HG03460 (cell line): ENCODE data around the gene ACOX1.

Source experiments
- ATAC-seq: cut with Tn5 transposase; IDR thresholded peaks from one replicate; pipeline ENCODE4 v1.9.1; 2021; ENCODE audit not compliant: unreplicated experiment

ACOX1 gene

DNA sequence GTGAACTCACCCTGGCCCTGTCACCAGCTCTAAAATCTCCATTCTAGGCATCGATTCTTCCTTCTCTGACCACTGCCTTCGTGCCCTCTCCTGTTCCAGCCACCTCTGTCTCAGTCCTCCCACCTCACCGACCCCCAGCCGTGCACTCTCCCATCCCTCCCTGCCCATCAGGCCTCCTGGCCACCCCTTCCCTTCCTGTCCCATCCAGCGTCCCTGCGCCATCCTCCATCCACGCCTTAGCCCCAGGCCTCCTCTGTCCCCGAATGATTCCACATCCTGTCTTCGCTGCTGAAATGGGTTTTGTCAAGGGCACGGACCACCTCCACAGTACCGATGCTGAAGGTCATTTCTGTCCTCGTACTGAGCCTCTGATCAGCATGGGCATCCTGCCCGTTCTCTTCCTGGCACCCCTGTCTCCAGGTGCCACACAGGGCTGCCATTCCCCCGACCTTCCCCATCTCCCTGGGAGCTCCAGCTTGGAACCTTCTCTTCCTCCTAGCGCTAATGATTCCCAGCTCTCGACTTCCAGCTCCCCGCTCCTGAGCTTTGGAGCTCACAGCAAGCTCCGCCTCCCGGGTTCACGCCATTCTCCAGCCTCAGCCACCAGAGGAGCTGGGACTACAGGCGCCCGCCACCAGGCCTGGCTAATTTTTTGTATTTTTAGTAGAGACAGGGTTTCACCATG is 84.8 kb downstream of the ACOX1 start:
- ATAC-seq = no peak

DNA sequence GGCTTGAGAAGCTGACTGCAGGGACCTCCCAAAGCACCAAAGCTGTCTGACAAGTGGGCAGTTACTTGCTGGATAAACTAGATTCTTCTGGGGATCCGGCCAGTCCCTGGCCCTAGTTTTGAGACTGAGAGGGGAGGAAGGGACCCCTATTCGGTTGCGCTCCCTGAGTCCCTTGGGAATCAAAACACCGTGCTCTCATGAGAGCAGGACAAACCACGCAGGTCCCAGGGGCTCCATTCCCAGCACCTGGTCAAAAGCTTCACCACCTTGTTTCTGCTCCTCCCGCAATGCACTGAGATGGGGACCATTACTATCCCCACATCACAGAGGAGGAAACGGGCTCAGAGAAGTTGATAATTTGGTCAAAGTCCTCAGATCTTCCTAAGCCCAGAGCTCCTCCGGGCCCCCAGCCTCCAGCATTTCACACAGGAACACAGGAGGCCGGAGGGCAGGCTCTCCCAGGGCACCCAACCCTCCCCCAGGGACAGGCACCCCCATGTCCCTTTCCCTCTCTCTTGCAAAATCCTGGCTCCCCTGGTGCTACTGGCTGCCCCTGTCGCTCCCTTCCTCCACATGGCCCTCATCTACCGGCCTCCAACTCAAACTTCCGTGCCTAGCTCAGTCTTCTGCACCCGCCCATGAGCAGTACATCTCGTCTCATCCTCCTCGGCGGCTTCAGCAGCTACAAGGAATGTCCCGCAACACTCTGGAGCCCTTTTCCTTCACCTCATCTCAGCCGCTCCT is 85.5 kb downstream of the ACOX1 start:
- ATAC-seq = no peak

DNA sequence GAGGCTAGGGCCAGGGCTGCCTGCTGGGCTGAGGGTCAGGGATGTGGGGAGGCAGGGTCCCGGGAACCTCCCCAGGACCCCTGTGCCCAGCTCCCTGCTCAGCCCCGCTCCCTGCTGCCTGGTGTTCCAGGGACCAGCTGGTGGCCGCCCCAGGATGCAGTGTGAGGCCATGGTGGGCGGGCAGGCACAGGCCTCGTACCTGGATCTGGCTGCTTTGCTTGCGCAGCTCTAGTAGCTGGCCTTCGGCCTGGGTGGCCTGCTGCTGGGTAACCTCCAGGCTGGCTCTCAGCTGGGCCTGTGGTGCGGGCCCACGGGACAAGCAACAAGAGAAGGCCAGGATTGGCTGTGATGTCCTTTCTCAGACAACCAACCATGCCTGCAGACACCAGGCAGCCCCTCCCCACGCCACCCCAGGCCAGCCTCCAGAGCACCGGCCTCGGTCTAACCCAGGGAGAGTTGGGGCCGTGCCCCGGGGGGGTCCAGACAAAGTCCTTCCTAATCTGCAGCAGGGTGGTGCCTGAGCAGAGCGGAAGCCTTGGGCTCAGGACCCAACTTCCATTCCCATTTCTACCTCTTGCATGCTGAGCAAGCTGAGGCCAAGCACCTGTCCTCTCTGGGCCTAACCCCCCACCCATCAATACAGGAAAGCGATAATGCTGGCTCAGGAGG is 86.3 kb downstream of the ACOX1 start:
- no peak for ATAC-seq

DNA sequence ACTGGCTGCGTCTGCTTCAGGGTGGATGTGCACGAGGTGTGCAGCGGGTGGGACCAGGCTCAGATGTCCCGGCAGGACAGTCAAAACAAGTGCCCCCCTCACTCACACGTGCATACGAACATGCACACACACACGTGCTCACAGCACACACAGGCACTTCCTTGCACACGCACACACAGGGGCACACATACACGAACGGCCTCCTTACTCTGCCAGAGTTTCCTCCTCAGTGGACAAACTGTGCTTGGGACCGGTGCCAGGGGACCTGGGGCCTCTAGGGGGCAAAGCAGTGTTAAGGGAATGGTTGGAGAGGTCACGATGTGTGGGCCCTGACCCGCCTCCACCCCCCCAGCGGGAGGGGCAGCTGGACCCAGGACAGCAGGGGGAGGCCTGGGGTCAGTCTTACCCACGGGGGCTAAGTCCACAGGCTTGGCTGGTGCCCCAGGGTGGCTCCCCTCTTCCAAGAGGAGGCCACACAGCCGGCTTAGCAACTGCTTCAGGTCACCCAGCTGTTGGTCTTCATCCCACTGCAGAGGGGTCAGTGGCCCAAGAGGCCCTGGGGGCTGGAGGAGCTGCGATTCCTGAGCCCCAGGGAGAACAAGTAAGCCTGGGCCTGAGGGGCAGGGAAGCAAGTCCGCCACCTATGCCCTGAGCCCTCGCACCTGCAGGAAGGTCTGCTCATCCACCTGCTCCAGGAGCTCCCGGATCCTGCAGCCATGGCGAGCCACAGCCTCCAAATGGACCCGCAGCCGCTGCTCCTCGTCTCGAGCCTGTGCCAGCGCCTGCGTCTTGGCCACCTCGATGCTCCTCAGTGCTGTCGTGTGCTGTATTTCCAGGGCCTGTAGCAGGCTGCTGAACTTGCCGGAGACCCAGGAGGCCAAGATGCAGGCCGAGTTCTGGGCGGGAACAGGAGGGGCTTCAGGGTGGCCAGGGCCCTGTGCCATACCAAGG is 87.1 kb downstream of the ACOX1 start:
- no peak for ATAC-seq
